H1 (cell line): ENCODE data around the gene WFDC5. TPM values are rescaled to one million over a fixed set of nuclear protein-coding genes. Genes with fewer than 3 reads are reported as not detected.

Experiments
- CTCF ChIA-PET: fragments of 300-600 bp; sonication (Branson Sonifier 250); formaldehyde crosslinking; loops from one replicate; lab custom pipeline; 2021; ENCODE audit not compliant: partially characterized antibody; lab: Charles Lee
- POLR2A ChIA-PET: fragments of 300-600 bp; sonication (Branson Sonifier 250); formaldehyde crosslinking; loops from one replicate; lab custom pipeline; 2021; ENCODE audit warnings: inconsistent platforms; ENCODE audit not compliant: partially characterized antibody; lab: Charles Lee
- DNase-seq, 2 experiments: peaks; one replicate each; pipeline versions ENCODE4 v3.0.0 to v3.0.0-alpha.2; 2010 to 2022; ENCODE audit warnings: low spot score in 2 of 2, low read depth in 1 of 2, mixed read lengths in 1 of 2
- FAIRE-seq: peaks from 2 replicates; lab custom pipeline; 2011; peaks lifted over from hg19 to GRCh38; lab: Jason Lieb, UNC
- H2AFZ ChIP-seq: 2 replicates; pipeline ENCODE4 v1.8.1; 2012; ENCODE audit warnings: low read length, inconsistent platforms
- H2AK5ac ChIP-seq: 2 replicates; pipeline ENCODE4 v1.6.1; 2013; ENCODE audit warnings: low read depth, low read length
- H2BK120ac ChIP-seq: replicated peaks from 2 replicates; pipeline ENCODE3; 2013; ENCODE audit warnings: low read depth, low read length, inconsistent platforms
- H2BK12ac ChIP-seq: 2 replicates; pipeline ENCODE4 v1.6.1; 2013; ENCODE audit warnings: low read depth, low read length
- H2BK15ac ChIP-seq: 2 replicates; pipeline ENCODE4 v1.6.1; 2013; ENCODE audit warnings: low read length
- H2BK20ac ChIP-seq: 2 replicates; pipeline ENCODE4 v1.6.1; 2013; ENCODE audit warnings: low read length
- H2BK5ac ChIP-seq: 2 replicates; pipeline ENCODE4 v1.6.1; 2013; ENCODE audit warnings: low read depth, low read length
- H3K14ac ChIP-seq: 2 replicates; pipeline ENCODE4 v1.6.1; 2013; ENCODE audit warnings: inconsistent platforms; ENCODE audit not compliant: insufficient read length
- H3K18ac ChIP-seq: 2 replicates; pipeline ENCODE4 v1.6.1; 2013; ENCODE audit warnings: low read length; ENCODE audit errors: extremely low read depth
- H3K23ac ChIP-seq: 2 replicates; pipeline ENCODE4 v1.6.1; 2013; ENCODE audit warnings: inconsistent platforms; ENCODE audit not compliant: insufficient read length
- H3K23me2 ChIP-seq: 2 replicates; pipeline ENCODE4 v1.6.1; 2013; ENCODE audit warnings: low read depth, low read length
- H3K27ac ChIP-seq: 2 replicates; pipeline ENCODE4 v1.6.1; 2011; ENCODE audit warnings: low read depth, low read length, inconsistent platforms
- H3K27me3 ChIP-seq, 4 experiments: replicated peaks in 1 of 4; 1 replicate in 1 of 4; 2 replicates in 3 of 4; pipeline versions ENCODE4 v1.6.1 to v1.8.1; 2011 to 2013; ENCODE audit warnings: low read length in 3 of 4, mild to moderate bottlenecking in 3 of 4, inconsistent platforms in 2 of 4, mixed read lengths in 2 of 4, moderate library complexity in 1 of 4; ENCODE audit not compliant: control insufficient read depth in 3 of 4, insufficient read depth in 3 of 4; ENCODE audit errors: extremely low read depth in 1 of 4
- H3K36me3 ChIP-seq, 4 experiments: 2 replicates each; pipeline versions ENCODE4 v1.6.1 to v1.8.1; 2011 to 2013; ENCODE audit warnings: mild to moderate bottlenecking in 4 of 4, low read length in 3 of 4, moderate library complexity in 2 of 4, control low read depth in 1 of 4, inconsistent platforms in 1 of 4; ENCODE audit not compliant: insufficient read depth in 4 of 4, control insufficient read depth in 2 of 4
- H3K4ac ChIP-seq: replicated peaks from 2 replicates; pipeline ENCODE3; 2013; ENCODE audit warnings: low read length, low read depth, mixed read lengths, inconsistent platforms; ENCODE audit not compliant: insufficient read length
- H3K4me1 ChIP-seq, 4 experiments: replicated peaks in 1 of 4; 1 replicate in 1 of 4; 2 replicates in 3 of 4; pipeline versions ENCODE4 v1.6.1 to v1.8.1; 2011 to 2013; ENCODE audit warnings: low read length in 3 of 4, inconsistent platforms in 2 of 4, mixed read lengths in 1 of 4; ENCODE audit not compliant: insufficient read depth in 4 of 4, control insufficient read depth in 3 of 4
- H3K4me2 ChIP-seq, 2 experiments: 2 replicates each; pipeline versions ENCODE4 v1.6.1 to v1.8.1; 2011 to 2013; ENCODE audit warnings: low read depth in 2 of 2, low read length in 2 of 2, control low read depth in 1 of 2, inconsistent platforms in 1 of 2, mild to moderate bottlenecking in 1 of 2; ENCODE audit not compliant: insufficient read depth in 1 of 2
- H3K4me3 ChIP-seq, 4 experiments: fragments of 200-600, 300-600 bp in 1 of 4; sonication (generic), shearing (Covaris generic), sonication (Bioruptor Twin) in 1 of 4; 2 replicates each; pipeline versions ENCODE4 v1.5.1 to v1.8.1; 2011 to 2016; ENCODE audit warnings: low read length in 4 of 4, low read depth in 3 of 4, control low read depth in 2 of 4, inconsistent platforms in 2 of 4, mild to moderate bottlenecking in 2 of 4, mixed read lengths in 1 of 4, moderate library complexity in 1 of 4; ENCODE audit not compliant: insufficient read depth in 2 of 4; ENCODE audit errors: extremely low read depth in 1 of 4
- H3K56ac ChIP-seq: replicated peaks from 2 replicates; pipeline ENCODE3; 2013; ENCODE audit warnings: low read depth, mild to moderate bottlenecking, mixed read lengths, low read length, inconsistent platforms; ENCODE audit not compliant: insufficient read length
- H3K79me1 ChIP-seq: 2 replicates; pipeline ENCODE4 v1.6.1; 2013; ENCODE audit warnings: low read depth, low read length, control low read depth
- H3K79me2 ChIP-seq, 2 experiments: 2 replicates each; pipeline versions ENCODE4 v1.6.1 to v1.8.1; 2012 to 2013; ENCODE audit warnings: low read length in 2 of 2, mild to moderate bottlenecking in 2 of 2, inconsistent platforms in 1 of 2; ENCODE audit not compliant: insufficient read depth in 2 of 2, control insufficient read depth in 1 of 2
- H3K9ac ChIP-seq, 4 experiments: replicated peaks in 1 of 4; 1 replicate in 1 of 4; 2 replicates in 3 of 4; pipeline versions ENCODE4 v1.6.1 to v1.8.1; 2011 to 2013; ENCODE audit warnings: low read depth in 3 of 4, low read length in 3 of 4, control low read depth in 2 of 4, mild to moderate bottlenecking in 2 of 4, moderate library complexity in 2 of 4, inconsistent platforms in 1 of 4; ENCODE audit errors: extremely low read depth in 1 of 4
- H3K9me3 ChIP-seq, 2 experiments: 2 replicates each; pipeline versions ENCODE4 v1.6.1 to v1.8.1; 2012 to 2013; ENCODE audit warnings: mild to moderate bottlenecking in 2 of 2, moderate library complexity in 2 of 2, control low read depth in 1 of 2, inconsistent platforms in 1 of 2, low read depth in 1 of 2, low read length in 1 of 2, mixed read lengths in 1 of 2; ENCODE audit not compliant: insufficient read depth in 2 of 2
- H4K20me1 ChIP-seq, 2 experiments: replicated peaks in 1 of 2; 2 replicates each; pipeline versions ENCODE3 to v1.8.1; 2011 to 2013; ENCODE audit warnings: inconsistent platforms in 2 of 2, low read length in 2 of 2, mild to moderate bottlenecking in 1 of 2; ENCODE audit not compliant: insufficient read depth in 2 of 2, control insufficient read depth in 1 of 2
- H4K5ac ChIP-seq: 2 replicates; pipeline ENCODE4 v1.6.1; 2013; ENCODE audit warnings: low read length, low read depth, mixed read lengths, inconsistent platforms; ENCODE audit not compliant: insufficient read length
- H4K8ac ChIP-seq: 2 replicates; pipeline ENCODE4 v1.8.0; 2013; ENCODE audit warnings: mild to moderate bottlenecking, moderate library complexity, low read length, inconsistent platforms; ENCODE audit not compliant: insufficient read depth; ENCODE audit errors: extremely low read depth
- H4K91ac ChIP-seq: replicated peaks from 2 replicates; pipeline ENCODE3; 2013; ENCODE audit warnings: low read length, mixed read lengths, inconsistent platforms; ENCODE audit not compliant: insufficient read length
- ATF2 ChIP-seq: IDR thresholded peaks from 2 replicates; pipeline ENCODE4 v1.6.1; 2012; ENCODE audit warnings: low read length, inconsistent platforms
- WGBS, 2 experiments: shearing (Covaris generic) in 1 of 2; methylation state at CpG; one replicate each; pipeline versions ENCODE4 v1.1.6 to v1.1.7; 2013 to 2015; ENCODE audit warnings: low lambda C conversion rate in 2 of 2, mixed read lengths in 2 of 2, inconsistent platforms in 1 of 2, low coverage in 1 of 2, missing lambda C conversion rate in 1 of 2; ENCODE audit not compliant: insufficient replicate concordance in 2 of 2, insufficient coverage in 1 of 2, insufficient read length in 1 of 2; ENCODE audit errors: extremely low coverage in 1 of 2, missing lambda C conversion rate in 1 of 2; 5-methylcytosine and 5-hydroxymethylcytosine counted together
- polyA plus RNA-seq, 7 experiments: library from polyadenylated mRNA; depleted of rRNA in 3 of 7; stranded (reverse) in 5 of 7; unstranded in 2 of 7; fragments of >200 nt in 5 of 7; fragments of 200-250 nt in 2 of 7; gene quantifications; 1 replicate in 5 of 7; 2 replicates in 1 of 7; 4 replicates in 1 of 7; pipeline versions ENCODE4 v1.2.1 to v1.2.3, GENCODE V29; 2011 to 2013; ENCODE audit warnings: missing spikeins in 2 of 7, mixed read lengths in 2 of 7
- total RNA-seq: library from RNA; stranded (reverse); fragmentation: NEBNext Ultra II Directional; extraction: Animal tissue kit (Norgen Biotek cat#: 25700); gene quantifications from 2 replicates; pipeline ENCODE4 v1.2.1, GENCODE V29; 2021

WFDC5 gene
- total and polyA plus RNA-seq, 2 of the 8 experiments (the other 6 are each of a cell fraction or from before 2014, with no cell fraction given): not detected

- H3K79me2 ChIP-seq: no peaks in the 10 kb centered on the region
- no peak overlapping the region for H3K9ac ChIP-seq
- no peak overlapping the region for H3K23ac ChIP-seq
- no peak overlapping the region for H3K4ac ChIP-seq
- H4K91ac ChIP-seq: no peak overlapping the region
- DNase-seq: no peak
- no peak for FAIRE-seq
- no peak overlapping the region for H3K27ac ChIP-seq
- H4K5ac ChIP-seq: no peak overlapping the region
- H3K27me3 ChIP-seq: peaks cover 1 to 31% (median 21%) of the 10 kb centered on the region in 4 experiments
- H4K8ac ChIP-seq: no peak overlapping the region
- no peak overlapping the region for H3K56ac ChIP-seq
- no peak for TF ChIP-seq ATF2
- TF ChIP-seq, all 59 proteins: peak for 0
- H3K36me3 ChIP-seq: peaks cover 0 to 1% (median 0%) of the 10 kb centered on the region in 4 experiments; a peak in 1 of 8 replicates
- no peaks in the 10 kb centered on the region; the same call in 1 of the 2 replicates for H3K23me2 ChIP-seq
- peaks cover 0 to 2% of the 10 kb centered on the region in 2 experiments; a peak in 3 of 4 replicates for H3K9me3 ChIP-seq
- peaks cover 2 to 12% (median 4%) of the 10 kb centered on the region in 4 experiments; a peak in 6 of 7 replicates for H3K4me1 ChIP-seq
- H3K4me2 ChIP-seq: no peak overlapping the region
- CTCF ChIA-PET: interaction anchor here (13.8 to 17.6 kb wide), 2 partner anchors 7 to 55 kb away, joined by 210 to 233 read pairs; partner anchors contain the start of gene KCNS1
- no peak overlapping the region for H2BK15ac ChIP-seq
- no peak overlapping the region for H2AFZ ChIP-seq
- H2BK12ac ChIP-seq: no peak overlapping the region
- no peak overlapping the region for H3K4me3 ChIP-seq
- POLR2A ChIA-PET: no interaction called here
- H4K20me1 ChIP-seq: no peaks in the 10 kb centered on the region
- H2AK5ac ChIP-seq: no peak overlapping the region
- 85% methylated on average over 2 of the region's 2 CpGs; no CpG with 5 or more reads in 1 of the 2 experiments for WGBS, 2 experiments
- H3K79me1 ChIP-seq: no peaks in the 10 kb centered on the region
- H3K14ac ChIP-seq: no peak overlapping the region
- no peak overlapping the region for H2BK5ac ChIP-seq
- no peak overlapping the region for H2BK20ac ChIP-seq
- no peak overlapping the region for H2BK120ac ChIP-seq
- H3K18ac ChIP-seq: no peak overlapping the region
Measured at GRCh38 chr20:45103072-45103471, 11.9 kb downstream of the WFDC5 start.
